ENCODE data around the gene GRK5.

Gene GRK5

DNA sequence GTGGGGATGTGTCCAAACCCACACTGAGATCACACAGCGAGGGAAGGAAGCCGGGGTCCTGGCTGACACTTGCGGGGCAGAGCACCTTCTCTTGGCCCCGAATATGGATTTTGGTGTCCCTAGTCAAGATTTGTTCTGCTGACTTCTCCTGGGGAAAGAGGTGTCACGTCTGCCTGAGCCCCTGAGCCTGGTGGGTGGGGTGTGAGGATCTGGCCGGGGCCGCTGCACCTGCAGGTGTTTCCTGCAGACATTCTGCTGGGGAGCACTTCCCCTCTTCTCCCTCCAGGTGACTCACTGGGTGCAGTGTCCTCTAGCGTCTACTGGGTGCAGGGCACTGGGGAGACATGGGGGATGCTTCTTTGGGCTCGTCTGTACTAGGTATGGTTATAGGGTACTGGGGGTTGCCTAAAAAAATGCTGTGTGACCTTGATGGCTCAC, 99.2 kb downstream of the GRK5 start:
- no peaks in the 10 kb centered on the region for H3K27me3 Mint-ChIP-seq (ENCODE audit: low read depth)
- H3K4me1 Mint-ChIP-seq (ENCODE audit: low read depth): peaks cover 72% of the 10 kb centered on the region
- H3K4me3 Mint-ChIP-seq: peak overlapping the region; percentile 77
- H3K9me3 Mint-ChIP-seq: no peaks in the 10 kb centered on the region
- peaks cover 20% of the 10 kb centered on the region for H3K36me3 Mint-ChIP-seq (ENCODE audit: low read depth)
- H3K27ac Mint-ChIP-seq: peak overlapping the region; percentile 99

- Mint-ChIP-seq H3K9me3 (no peaks in the 10 kb centered on the region), H3K27ac (peak overlapping the region; percentile 99), H3K4me1 (ENCODE audit: low read depth) (peaks cover 69% of the 10 kb centered on the region), H3K4me3 (peak overlapping the region; percentile 77), H3K27me3 (ENCODE audit: low read depth) (no peaks in the 10 kb centered on the region), H3K36me3 (ENCODE audit: low read depth) (peaks cover 20% of the 10 kb centered on the region)
Measured at GRCh38 chr10:119306986-119307392, 99.6 kb downstream of the GRK5 start.

DNA sequence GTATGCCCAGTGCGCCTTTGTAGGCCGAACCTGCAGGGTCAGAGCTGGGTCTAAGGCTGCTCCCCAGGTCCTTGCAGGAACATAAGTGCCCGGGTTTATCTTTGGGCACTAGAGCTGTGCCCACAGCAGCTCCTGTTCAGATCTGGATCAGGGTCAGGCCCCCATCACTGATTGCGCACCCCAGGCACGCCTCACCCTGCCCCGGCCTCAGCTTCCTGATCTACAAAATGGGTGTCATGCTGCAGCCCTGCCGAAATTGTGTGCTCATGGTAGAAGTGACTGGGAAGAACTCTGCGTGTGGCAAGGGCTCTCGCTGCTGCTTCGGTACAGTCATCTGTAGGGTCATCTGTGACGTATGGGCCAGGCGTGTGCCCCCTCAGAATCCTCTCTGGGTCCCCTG, 100.7 kb downstream of the GRK5 start:
- Mint-ChIP-seq H3K27me3 (ENCODE audit: low read depth) (peaks cover 7% of the 10 kb centered on the region), H3K36me3 (ENCODE audit: low read depth) (peaks cover 26% of the 10 kb centered on the region), H3K4me1 (ENCODE audit: low read depth) (peaks cover 68% of the 10 kb centered on the region), H3K27ac (no peak overlapping the region), H3K4me3 (no peak overlapping the region), H3K9me3 (peaks cover 7% of the 10 kb centered on the region)

DNA sequence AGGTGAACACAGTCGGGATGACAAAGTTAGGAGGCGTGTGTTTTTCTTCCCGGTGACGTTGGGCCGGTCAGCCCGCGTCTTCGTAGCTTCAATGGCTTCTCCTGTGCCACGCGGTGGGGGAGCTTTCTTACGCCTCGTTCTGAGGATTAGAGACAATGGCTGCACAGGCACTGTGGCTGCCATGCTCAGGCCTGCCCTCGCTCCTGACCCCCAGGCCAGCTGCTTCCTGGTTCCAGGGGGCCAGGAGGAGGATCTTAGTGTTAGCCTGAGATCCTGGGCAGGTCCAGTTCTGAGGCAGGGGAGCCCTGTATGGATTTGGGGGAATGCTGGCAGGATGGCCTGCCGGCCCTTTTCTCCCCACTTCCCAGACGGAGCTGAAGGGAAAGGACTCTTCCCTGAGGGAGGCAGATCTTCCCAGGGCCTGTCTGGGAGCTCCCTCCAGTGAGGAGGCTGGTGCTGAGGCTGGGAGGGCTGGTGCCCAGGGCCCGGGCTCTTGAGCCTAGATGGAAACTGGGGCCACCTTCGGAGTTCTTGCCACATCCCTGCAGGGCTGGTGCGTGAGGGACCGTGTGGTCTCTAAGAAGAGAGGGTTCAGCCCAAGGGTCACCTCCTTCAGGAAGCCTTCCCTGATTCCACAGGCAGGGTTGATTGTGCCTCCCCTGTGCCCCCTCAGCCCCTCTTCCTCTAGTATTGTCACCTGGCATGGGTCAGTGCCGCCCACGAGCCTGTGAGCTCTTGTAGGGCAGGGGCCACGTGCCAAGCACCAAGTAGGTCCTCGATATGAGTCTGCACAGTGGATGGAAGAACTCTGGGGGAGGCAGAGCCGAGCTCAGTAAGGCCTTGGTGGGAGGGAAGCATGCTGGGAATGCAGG, 101.4 kb downstream of the GRK5 start:
- peaks cover 28% of the 10 kb centered on the region for H3K36me3 Mint-ChIP-seq (ENCODE audit: low read depth)
- peaks cover 7% of the 10 kb centered on the region for H3K27me3 Mint-ChIP-seq (ENCODE audit: low read depth)
- H3K4me1 Mint-ChIP-seq (ENCODE audit: low read depth): peaks cover 69% of the 10 kb centered on the region
- H3K9me3 Mint-ChIP-seq: peaks cover 7% of the 10 kb centered on the region
- H3K4me3 Mint-ChIP-seq: no peak overlapping the region
- no peak overlapping the region for H3K27ac Mint-ChIP-seq

- no peak overlapping the region for H3K4me3 Mint-ChIP-seq
- peaks cover 71% of the 10 kb centered on the region for H3K4me1 Mint-ChIP-seq (ENCODE audit: low read depth)
- peaks cover 7% of the 10 kb centered on the region for H3K27me3 Mint-ChIP-seq (ENCODE audit: low read depth)
- peaks cover 7% of the 10 kb centered on the region for H3K9me3 Mint-ChIP-seq
- peaks cover 27% of the 10 kb centered on the region for H3K36me3 Mint-ChIP-seq (ENCODE audit: low read depth)
- no peak overlapping the region for H3K27ac Mint-ChIP-seq
Measured at GRCh38 chr10:119309423-119309770, 102.0 kb downstream of the GRK5 start.

DNA sequence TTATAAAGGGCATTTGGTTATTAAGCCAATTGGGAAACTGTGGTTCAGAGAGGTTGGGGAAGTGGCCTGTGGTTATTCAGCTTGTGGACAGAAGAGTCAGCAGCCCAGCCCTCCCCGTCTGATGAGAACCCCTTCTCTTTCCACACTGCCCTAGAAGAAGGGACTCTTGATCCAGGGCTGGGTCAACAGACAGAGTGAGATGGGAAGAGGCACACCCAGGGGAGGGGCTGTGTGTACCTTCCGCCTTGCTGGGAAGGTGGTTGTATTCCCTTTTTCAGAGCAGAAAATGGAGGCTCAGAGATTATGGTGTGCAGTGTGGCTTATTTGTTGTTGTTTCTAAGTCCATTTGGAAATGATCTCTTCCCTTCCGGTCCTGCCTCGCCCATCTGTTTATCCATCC, 103.4 kb downstream of the GRK5 start:
- peak overlapping the region; percentile 22 for H3K27ac Mint-ChIP-seq
- peaks cover 7% of the 10 kb centered on the region for H3K27me3 Mint-ChIP-seq (ENCODE audit: low read depth)
- peaks cover 22% of the 10 kb centered on the region for H3K36me3 Mint-ChIP-seq (ENCODE audit: low read depth)

DNA sequence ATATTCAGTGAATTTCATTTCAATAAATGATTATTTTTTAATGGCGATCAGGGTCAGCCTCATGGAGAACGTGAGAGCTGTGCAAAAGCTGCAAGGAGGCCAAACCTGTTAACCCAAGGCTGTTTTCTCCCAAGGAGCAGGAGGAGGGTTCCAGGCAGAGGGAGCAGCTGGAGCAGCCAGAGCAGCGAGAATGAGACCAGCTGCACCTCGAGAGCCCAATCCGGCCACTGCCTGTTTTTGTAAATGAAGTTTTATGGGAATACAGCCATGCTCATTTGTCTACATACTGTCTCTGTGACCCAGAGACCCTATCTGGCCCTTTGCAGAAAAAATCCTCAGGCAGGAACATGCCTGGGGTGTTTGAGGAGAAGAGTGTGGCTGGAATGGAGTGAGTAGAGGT, 104.9 kb downstream of the GRK5 start:
- no peak overlapping the region for H3K4me3 Mint-ChIP-seq
- H3K9me3 Mint-ChIP-seq: peaks cover 7% of the 10 kb centered on the region
- peak overlapping the region; percentile 87 for H3K27ac Mint-ChIP-seq
- peaks cover 63% of the 10 kb centered on the region for H3K4me1 Mint-ChIP-seq (ENCODE audit: low read depth)
- H3K36me3 Mint-ChIP-seq (ENCODE audit: low read depth): peaks cover 21% of the 10 kb centered on the region
- H3K27me3 Mint-ChIP-seq (ENCODE audit: low read depth): peaks cover 7% of the 10 kb centered on the region

More for the DNA sequence above, 103.4 kb downstream of the GRK5 start:
- Mint-ChIP-seq H3K9me3 (peaks cover 7% of the 10 kb centered on the region), H3K4me1 (ENCODE audit: low read depth) (peaks cover 67% of the 10 kb centered on the region), H3K4me3 (no peak overlapping the region)

DNA sequence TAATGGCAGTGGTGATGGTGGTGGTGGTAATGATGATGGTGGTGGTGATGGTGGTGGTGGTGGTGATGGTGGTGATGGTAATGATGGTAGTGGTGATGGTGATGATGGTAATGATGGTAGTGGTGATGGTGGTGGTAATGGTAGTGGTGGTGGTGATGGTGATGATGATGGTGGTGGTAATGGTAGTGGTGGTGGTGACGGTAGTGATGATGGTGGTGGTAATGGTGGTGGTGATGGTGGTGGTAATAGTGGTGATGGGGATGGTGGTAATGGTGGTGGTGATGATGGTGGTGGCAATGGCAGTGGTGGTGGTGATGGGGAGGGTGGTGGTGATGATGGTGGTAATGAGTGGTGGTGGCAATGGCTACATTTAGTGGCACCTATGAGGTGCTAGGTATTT, 105.7 kb downstream of the GRK5 start:
- peaks cover 7% of the 10 kb centered on the region for H3K9me3 Mint-ChIP-seq
- peaks cover 22% of the 10 kb centered on the region for H3K36me3 Mint-ChIP-seq (ENCODE audit: low read depth)
- H3K4me1 Mint-ChIP-seq (ENCODE audit: low read depth): peaks cover 58% of the 10 kb centered on the region
- peak overlapping the region; percentile 87 for H3K27ac Mint-ChIP-seq
- H3K27me3 Mint-ChIP-seq (ENCODE audit: low read depth): peaks cover 7% of the 10 kb centered on the region
- peak overlapping the region; percentile 32 for H3K4me3 Mint-ChIP-seq

GRCh38 chr10:119313644-119314043, 106.3 kb downstream of the GRK5 start:
- Mint-ChIP-seq H3K9me3 (peaks cover 7% of the 10 kb centered on the region), H3K4me3 (no peak overlapping the region), H3K36me3 (ENCODE audit: low read depth) (peaks cover 22% of the 10 kb centered on the region), H3K4me1 (ENCODE audit: low read depth) (peaks cover 60% of the 10 kb centered on the region), H3K27ac (peak overlapping the region; percentile 87), H3K27me3 (ENCODE audit: low read depth) (peaks cover 7% of the 10 kb centered on the region)

GRCh38 chr10:119314061-119314460, 106.7 kb downstream of the GRK5 start:
- H3K4me1 Mint-ChIP-seq (ENCODE audit: low read depth): peaks cover 62% of the 10 kb centered on the region
- H3K27me3 Mint-ChIP-seq (ENCODE audit: low read depth): peaks cover 7% of the 10 kb centered on the region
- peaks cover 22% of the 10 kb centered on the region for H3K36me3 Mint-ChIP-seq (ENCODE audit: low read depth)
- H3K9me3 Mint-ChIP-seq: peaks cover 7% of the 10 kb centered on the region
- peak overlapping the region; percentile 52 for H3K27ac Mint-ChIP-seq
- H3K4me3 Mint-ChIP-seq: no peak overlapping the region

- peaks cover 58% of the 10 kb centered on the region for H3K4me1 Mint-ChIP-seq (ENCODE audit: low read depth)
- H3K9me3 Mint-ChIP-seq: peaks cover 7% of the 10 kb centered on the region
- no peak overlapping the region for H3K27ac Mint-ChIP-seq
- H3K4me3 Mint-ChIP-seq: no peak overlapping the region
- H3K36me3 Mint-ChIP-seq (ENCODE audit: low read depth): peaks cover 22% of the 10 kb centered on the region
- peaks cover 7% of the 10 kb centered on the region for H3K27me3 Mint-ChIP-seq (ENCODE audit: low read depth)
Measured at GRCh38 chr10:119314486-119314885, 107.1 kb downstream of the GRK5 start.

DNA sequence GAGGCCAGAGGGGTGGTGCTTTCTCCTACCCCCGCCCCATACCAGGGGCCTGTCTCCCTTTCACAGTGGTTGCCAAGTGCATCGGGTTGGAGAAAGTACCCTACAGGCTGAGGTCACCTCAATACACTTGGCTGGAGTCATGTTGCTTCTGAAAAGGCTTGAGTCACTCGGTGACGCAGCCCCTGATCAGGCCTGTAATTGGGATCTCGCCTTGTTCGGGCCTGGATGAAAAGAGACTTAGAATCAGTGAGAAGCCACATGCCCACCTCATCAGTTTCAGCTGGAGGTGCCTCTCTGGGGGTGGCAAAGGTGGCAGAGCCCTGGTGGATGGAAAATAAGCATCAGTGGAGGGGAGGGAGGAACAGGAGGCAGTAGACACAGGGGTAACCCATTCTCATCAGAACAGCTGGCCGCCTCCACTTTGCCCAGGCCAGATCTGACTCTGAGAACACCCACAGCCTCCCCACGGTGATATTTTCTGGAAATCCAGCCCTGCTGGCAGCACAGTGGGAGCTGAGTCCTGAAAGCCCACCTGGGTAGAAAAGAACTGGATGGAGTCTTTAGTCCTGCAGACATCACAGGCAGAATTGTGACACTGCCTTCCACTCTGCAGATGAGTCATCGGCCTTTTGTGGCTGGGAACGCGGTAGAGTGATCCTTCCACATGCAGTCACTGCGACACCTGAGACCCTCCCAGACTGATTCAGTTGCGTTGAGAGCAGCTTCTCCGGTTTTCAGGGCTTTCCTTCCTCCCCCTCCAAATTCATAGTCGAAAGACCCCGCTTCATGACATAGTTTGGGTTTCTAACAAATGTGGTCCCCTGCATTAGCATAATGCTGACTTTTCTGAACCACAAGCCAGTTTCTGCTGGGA, 108.0 kb downstream of the GRK5 start:
- H3K36me3 Mint-ChIP-seq (ENCODE audit: low read depth): peaks cover 22% of the 10 kb centered on the region
- H3K9me3 Mint-ChIP-seq: peaks cover 7% of the 10 kb centered on the region
- H3K27ac Mint-ChIP-seq: peak overlapping the region; percentile 86
- peak overlapping the region; percentile 59 for H3K4me3 Mint-ChIP-seq
- H3K27me3 Mint-ChIP-seq (ENCODE audit: low read depth): peaks cover 7% of the 10 kb centered on the region
- peaks cover 58% of the 10 kb centered on the region for H3K4me1 Mint-ChIP-seq (ENCODE audit: low read depth)

DNA sequence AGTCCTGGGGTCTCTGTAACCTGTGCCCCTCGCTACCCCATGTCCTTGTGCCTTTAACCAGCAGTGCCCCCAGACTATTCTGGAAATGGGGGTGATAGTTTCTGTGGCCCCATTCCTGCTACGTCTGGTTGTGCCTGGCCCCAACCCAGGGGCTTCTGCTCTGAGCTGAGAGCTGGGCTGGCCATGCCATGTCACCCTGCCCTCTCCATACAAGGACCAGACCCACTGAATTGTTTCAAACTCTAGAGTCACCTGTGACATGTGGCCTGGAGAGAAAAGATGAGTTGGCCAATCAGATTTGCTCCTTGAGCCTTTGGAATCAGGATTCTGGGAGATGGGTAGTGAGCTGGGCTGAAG, 108.6 kb downstream of the GRK5 start:
- Mint-ChIP-seq H3K27ac (no peak overlapping the region), H3K4me3 (no peak overlapping the region), H3K27me3 (ENCODE audit: low read depth) (peaks cover 7% of the 10 kb centered on the region), H3K36me3 (ENCODE audit: low read depth) (peaks cover 20% of the 10 kb centered on the region), H3K9me3 (peaks cover 7% of the 10 kb centered on the region), H3K4me1 (ENCODE audit: low read depth) (peaks cover 56% of the 10 kb centered on the region)

GRCh38 chr10:119316729-119317097, 109.3 kb downstream of the GRK5 start:
- peaks cover 56% of the 10 kb centered on the region for H3K4me1 Mint-ChIP-seq (ENCODE audit: low read depth)
- H3K4me3 Mint-ChIP-seq: no peak overlapping the region
- peaks cover 18% of the 10 kb centered on the region for H3K36me3 Mint-ChIP-seq (ENCODE audit: low read depth)
- H3K9me3 Mint-ChIP-seq: peaks cover 7% of the 10 kb centered on the region
- H3K27ac Mint-ChIP-seq: no peak overlapping the region
- H3K27me3 Mint-ChIP-seq (ENCODE audit: low read depth): peaks cover 7% of the 10 kb centered on the region

All from T-helper 1 cell treated with Interleukin-12 subunit alpha and Interleukin-12 subunit beta and Interleukin-4 antibody, amounts not matched to agents 30 μg/mL and 1 μg/mL, for 36 hours (primary cell).